ENCODE data around the gene ETHE1.
"Not testable (repeated sequence)": the region's sequence is repeated elsewhere in the genome, so short reads cannot be mapped to it uniquely, and the experiment has no call there.

The ETHE1 gene

DNA sequence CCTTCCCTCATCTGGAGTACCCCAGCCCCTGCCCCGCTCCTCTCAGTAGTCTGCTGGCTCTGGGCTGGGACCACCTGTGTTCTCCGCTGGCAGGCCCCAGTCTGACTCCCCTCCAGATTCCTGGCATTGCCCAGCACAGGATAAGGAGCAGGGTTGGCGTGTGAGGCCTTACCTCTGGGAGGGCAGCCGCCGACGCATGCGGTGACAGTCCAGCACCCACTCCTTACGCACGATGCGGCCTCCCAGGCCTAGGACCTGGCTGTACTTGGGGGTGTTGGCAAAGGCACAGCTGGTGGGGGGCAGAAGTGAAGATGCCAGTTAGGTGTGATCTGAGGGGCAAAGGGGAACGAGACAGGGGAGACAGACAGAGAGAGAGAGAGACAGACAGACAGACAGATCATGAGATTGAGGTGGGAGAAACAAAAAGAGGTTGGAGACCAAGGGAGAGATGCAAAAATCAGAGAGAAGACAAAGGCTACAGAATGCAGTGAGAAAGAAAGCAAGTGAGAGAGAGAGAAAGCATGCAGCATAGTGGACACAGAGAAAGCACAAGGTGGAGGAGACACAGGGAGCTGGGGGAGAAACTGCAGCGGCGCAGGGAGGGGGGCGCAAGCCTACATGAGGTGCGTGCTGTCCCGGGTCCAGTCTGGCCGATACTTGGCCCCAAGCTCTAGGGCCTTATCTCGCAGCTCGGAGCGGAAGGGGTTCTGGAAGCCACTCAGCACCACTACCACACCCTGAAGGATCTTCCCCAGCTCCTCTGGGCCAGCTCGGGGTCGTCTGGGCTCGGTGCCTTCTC, 24.6 kb upstream of the ETHE1 start:
- no peak for DNase-seq

- no peak for DNase-seq
These were observed 21.7 kb upstream of the ETHE1 start for GRCh38 chr19:43548706-43549105.

DNA sequence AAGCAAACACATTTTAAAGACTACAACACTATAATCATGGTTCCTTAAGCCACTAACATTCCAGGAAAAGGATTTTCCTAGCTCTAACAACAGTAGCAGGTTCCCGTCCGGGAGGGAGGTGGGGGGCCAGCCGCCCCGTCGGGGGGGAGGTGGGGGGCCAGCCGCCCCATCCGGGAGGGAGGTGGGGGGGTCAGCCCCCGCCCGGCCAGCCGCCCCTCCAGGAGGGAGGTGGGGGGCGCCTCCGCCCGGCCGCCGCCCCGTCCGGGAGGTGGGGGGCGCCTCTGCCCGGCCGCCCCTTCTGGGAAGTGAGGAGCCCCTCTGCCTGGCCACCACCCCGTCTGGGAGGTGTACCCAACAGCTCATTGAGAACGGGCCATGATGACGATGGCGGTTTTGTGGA, 20.9 kb upstream of the ETHE1 start:
- not testable (repeated sequence) for DNase-seq

DNA sequence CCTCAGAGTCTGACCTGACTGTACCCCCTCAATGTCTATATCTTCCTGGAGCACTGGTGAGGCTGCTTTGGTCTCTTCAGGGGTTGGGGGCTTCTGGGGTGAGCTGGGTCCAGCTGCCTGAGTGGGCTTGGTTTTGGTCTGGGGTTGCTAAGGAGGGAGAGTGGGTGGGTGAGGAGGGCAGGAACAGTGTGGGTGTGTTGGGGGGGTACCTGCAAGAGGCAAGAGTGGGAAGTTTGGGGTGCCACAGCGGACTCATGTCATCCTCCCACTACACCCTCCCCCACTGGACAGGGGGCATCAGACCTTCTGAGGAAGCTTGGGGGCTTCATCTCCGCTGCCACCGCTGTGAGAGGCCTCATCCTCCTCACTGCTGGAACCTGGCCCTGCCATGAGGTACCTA, 19.6 kb upstream of the ETHE1 start:
- DNase-seq = no peak

DNA sequence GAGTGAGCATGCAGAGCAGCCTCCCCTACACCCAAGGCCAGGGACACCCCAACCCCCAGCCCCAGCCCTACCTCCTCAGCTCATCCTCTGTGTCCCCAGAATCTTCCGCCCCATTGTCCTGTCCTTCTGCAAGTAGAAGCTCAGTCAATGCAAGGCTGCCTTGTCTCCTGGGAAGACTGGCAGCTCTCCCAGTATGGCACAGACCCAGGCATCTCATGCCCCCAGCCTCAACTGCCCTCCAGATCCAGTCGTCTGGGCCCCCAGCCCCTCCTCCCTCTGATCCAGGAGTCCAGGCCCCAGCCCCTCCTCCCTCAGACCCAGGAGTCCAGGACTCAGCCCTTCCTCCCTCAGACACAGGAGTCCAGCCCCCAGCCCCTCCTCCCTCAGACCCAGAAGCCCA, 19.0 kb upstream of the ETHE1 start:
- no peak for DNase-seq

- DNase-seq = no peak
These were observed 18.3 kb upstream of the ETHE1 start for GRCh38 chr19:43545276-43545675.

DNA sequence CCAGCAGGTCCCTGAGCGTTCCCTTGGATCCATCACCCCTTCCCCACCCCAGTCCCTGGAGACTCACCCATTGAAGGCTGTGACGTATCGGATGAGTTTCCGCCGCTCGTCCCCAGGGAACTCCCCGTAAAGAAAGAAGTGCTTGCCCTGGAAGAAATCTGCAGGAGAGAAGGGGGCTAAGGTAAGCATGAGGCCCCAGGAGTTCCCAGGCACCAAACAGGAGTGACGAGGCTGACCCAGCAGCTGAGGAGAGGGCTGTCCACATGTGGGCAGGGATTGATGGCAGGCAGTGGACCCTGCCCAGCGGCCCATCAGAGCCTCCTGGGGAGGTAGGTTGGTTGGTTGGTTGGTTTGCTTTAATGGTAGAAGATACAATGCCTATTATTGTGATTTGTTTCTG, 17.1 kb upstream of the ETHE1 start:
- DNase-seq = no peak

DNA sequence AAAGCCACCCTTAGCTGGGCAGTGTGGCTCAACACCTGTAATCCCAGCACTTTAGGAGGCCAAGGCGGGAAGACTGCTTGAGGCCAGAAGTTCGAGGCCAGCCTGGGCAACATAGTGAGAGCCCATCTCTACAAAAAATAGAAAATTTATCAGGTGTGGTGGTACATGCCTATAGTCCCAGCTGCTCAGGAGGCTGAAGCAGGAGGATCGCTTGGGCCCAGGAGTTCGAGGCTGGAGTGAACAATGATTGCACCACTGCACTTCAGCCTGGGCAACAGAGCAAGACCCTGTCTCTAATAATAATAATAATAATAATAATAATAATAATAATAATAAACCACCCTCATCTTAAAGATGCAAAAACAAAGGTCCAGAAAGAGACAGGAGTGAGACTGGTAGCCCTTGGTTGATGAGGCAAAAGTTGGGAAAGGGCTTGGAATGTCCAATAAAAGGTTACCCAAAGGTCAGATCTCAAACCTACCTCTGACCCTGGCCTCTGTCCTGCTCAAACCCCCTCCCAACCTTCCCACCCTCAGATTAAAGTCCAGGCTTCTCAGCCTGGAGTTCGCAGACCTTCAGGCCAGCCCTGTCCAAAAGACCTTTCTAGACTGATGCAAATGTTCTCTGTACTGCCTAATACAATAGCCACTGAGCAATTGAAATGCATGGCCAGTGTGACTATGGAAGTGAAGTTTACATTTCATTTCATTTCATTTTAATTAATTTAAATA, 15.1 kb upstream of the ETHE1 start:
- no peak for DNase-seq

DNA sequence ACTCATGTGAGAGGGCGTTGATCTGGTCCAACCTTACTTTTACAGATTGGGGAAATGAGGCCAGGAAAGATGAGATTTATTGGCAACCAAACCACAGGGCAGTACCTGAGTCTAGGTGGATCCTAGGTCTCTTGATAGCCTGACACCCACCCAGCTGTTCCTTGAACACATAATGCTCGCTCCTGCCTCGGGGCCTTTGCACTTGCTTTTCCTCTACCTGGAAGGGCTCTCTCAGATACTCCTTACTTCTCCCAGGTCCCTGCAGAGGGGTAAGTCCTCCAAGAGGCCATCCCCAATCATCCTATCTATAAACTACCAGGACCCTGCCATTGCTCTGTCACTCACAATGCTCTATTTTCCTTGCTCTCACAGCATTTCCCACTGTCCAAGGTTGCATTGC, 13.4 kb upstream of the ETHE1 start:
- DNase-seq = no peak

- DNase-seq = no peak
These were observed 11.9 kb upstream of the ETHE1 start for GRCh38 chr19:43538922-43539321.

DNA sequence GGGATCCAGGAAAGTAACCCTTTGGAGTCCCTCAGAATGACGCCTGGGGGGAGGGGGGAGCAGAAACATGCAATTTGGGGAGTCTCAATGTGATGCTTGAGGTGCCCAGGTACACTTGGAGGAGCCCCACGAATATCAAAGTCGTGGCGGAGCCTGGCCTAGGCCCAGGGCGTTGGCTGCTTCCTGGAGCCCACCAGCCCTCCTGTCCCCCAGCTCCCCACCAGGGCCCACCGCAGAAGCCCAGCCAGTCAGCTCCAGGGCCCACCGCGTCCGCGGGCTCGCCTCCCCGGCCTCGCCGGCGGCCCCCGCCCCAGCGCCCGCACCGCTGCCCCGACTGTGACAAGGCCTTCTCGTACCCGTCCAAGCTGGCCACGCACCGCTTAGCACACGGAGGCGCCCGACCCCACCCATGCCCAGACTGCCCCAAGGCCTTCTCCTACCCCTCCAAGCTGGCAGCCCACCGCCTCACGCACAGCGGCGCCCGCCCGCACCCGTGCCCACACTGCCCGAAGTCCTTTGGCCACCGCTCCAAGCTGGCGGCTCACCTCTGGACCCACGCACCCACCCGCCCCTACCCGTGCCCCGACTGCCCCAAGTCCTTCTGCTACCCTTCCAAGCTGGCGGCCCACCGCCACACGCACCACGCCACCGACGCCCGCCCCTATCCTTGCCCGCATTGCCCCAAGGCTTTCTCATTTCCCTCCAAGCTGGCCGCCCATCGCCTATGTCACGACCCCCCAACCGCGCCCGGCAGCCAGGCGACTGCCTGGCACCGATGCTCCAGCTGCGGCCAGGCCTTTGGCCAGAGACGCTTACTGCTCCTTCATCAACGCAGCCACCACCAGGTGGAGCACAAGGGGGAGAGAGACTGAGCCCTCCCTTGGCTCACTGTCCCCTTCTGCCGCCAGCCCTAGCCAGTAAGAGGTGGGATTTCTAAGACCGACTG, 8.1 kb upstream of the ETHE1 start:
- peak; percentile 42 for DNase-seq

DNA sequence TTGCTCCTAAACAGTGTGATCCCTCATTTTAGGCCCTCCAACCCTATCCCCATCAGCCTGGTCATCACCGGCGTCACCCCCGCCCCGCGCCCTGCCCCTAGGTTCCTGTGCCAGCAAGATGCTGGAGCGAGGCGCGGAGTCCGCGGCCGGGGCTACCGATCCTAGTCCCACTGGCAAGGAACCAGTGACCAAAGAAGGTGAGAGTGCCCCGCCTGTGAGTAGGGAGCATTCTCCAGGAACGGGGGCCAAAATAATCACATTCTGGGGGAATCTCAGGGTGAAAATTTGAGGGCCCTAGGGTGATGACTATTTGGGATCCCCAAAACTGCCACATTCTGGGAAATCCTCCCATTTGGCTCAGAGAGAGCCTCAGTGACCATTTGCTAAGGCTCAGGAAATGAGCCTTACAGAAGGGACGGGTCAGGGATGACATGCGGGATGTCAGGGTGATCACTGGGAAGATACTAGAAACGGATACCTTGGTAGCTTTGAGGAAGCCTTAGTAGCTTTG, 7.4 kb upstream of the ETHE1 start:
- no peak for DNase-seq

- DNase-seq = peak; percentile 89
These were observed 6.7 kb upstream of the ETHE1 start for GRCh38 chr19:43533546-43534304.

DNA sequence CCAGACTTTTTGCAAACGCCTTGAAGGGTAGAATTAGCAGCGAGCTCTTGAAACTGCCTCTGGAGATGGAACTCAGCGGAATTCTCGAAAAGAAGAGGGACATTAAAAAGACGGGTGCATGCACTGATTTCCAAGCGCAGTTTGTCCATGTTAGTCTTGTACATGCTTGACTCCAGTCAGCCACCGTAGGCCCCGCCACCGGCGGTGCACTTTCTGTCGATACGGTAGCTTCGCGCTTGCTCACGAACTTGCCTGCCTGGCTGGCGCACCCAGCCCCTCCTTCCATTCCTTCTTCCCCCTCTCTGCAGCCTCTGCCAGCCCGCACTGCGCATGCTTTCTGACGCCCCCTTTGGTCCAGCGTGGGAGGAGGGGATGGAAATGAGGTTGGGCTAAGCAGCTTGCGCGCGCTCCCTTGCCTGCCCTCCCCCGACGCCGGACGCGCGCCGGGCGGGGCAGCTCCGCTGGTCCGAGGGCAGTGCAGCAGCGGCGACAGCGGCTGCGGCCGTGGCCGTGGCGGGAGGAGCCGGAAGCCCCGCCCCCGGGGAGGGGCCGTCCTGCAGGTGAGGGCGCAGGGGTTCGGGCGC, 6.1 kb upstream of the ETHE1 start, which contains the start of gene ZNF575:
Gene ZNF575 (plus strand): TSS at position 227 of the 584 bp plus-strand sequence. CDS start 1,235 bp downstream, outside the sequence.
- DNase-seq = peak; percentile 93

- DNase-seq = peak; percentile 83
These were observed 5.6 kb upstream of the ETHE1 start for GRCh38 chr19:43532571-43532961.

- peak; percentile 28 for DNase-seq
These were observed 1.0 kb upstream of the ETHE1 start for GRCh38 chr19:43527860-43528622.

- DNase-seq = no peak
These were observed 897 bp downstream of the ETHE1 start for GRCh38 chr19:43525836-43526771.

DNA sequence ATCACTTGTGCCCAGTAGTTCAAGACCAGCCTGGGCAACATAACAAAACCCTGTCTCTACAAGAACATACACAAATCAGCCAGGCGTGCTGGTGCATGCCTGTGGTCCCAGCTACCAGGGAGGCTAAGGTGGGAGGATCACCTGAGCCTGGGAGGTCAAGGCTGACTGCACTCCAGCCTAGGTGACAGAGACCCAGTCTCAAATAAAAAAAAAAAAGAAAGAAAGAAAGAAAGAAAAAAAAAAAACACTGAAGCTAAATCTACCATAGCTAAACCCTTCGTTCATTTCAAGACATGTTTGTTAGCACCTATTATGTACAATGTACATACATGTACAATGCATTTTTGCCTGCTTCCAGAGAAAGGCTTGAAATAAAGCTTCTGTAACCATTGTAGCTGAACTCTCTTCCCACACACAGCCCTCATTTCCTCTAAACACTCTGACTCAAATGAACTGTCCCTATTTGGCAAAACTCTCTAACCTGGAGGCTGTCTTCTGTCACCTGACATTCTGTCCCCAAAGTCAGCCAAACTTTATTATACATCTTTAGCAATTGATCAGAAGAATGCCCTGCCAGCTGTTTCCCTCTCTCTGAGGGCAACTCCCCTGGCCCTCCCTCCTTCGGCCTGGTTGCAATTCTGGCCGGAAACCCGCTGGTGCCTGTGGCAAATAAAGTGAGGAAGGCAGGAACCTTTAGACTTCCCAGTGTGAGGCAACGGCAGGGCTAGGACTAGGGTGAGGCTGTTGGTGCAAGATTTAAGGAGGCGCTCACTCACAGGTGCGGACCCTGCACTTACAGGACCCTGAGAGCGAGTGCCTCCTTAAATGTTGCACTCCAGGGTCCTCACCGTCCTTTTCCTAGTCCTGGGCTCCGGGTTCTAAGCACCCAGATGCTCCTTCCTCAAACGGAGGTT, 1.8 kb downstream of the ETHE1 start:
- DNase-seq = no peak

DNA sequence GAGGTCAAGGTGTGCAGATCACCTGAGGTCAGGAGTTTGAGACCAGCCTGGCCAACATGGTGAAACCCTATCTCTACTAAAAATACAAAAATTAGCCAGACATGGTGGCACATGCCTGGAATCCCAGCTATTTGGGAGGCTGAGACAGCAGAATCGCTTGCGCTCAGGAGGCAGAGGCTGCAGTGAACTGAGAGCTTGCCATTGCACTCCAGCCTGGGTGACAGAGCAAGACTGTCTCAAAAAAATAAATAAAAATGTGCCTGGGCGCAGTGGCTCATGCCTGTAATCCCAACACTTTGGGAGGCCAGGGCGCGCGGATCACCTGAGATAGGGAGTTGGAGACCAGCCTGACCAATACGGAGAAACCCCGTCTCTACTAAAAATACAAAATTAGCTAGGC, 3.3 kb downstream of the ETHE1 start:
- DNase-seq = not testable (repeated sequence)
